GM23248 (cell line): ENCODE data around the gene C1QA.

ENCODE experiments used
- EZH2 ChIP-seq: fragments of 200-600 bp; sonication (generic); IDR thresholded peaks from 2 replicates; pipeline ENCODE4 v1.6.1; 2018; ENCODE audit warnings: antibody characterized with exemption, mild to moderate bottlenecking; ENCODE audit not compliant: insufficient read depth, poor library complexity, severe bottlenecking
- EZH2phosphoT487 ChIP-seq: fragments of 200-600 bp; sonication (generic); IDR thresholded peaks from 2 replicates; pipeline ENCODE4 v1.6.1; 2018; ENCODE audit warnings: antibody characterized with exemption, moderate library complexity, mild to moderate bottlenecking, low read depth; ENCODE audit not compliant: insufficient read depth

DNA sequence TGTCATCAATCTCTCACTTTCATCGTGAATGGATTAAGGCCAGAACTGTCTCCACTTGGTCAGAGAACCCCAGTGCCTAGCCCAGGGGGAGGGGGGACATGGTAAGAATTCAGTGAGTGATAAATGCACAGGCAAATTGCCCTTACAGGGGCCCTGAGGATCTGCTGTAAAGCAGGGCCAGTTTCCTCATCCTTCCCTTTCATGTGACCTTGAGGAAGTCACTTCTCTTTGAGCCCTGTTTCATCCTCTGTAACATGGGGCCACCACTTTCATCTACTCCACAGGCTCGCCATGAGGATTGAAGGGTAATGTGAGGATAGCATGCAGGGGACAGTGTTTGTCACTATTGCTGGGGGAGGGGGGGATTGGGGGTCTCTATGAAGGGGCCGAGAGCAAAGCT lies 28.1 kb upstream of the C1QA start:
- no peak for TF ChIP-seq EZH2
- no peak for TF ChIP-seq EZH2phosphoT487
